GM12873 (cell line): ENCODE data around the gene ZC3H12C.

Source experiments
- TF ChIP-seq, protein P1 (sequence below): IDR thresholded peaks from 2 replicates; pipeline ENCODE4 v1.5.1; 2012; ENCODE audit warnings: low read depth, mild to moderate bottlenecking, moderate library complexity, low read length, control low read depth; ENCODE audit not compliant: insufficient read depth; ENCODE audit errors: missing control alignments

ZC3H12C gene

DNA sequence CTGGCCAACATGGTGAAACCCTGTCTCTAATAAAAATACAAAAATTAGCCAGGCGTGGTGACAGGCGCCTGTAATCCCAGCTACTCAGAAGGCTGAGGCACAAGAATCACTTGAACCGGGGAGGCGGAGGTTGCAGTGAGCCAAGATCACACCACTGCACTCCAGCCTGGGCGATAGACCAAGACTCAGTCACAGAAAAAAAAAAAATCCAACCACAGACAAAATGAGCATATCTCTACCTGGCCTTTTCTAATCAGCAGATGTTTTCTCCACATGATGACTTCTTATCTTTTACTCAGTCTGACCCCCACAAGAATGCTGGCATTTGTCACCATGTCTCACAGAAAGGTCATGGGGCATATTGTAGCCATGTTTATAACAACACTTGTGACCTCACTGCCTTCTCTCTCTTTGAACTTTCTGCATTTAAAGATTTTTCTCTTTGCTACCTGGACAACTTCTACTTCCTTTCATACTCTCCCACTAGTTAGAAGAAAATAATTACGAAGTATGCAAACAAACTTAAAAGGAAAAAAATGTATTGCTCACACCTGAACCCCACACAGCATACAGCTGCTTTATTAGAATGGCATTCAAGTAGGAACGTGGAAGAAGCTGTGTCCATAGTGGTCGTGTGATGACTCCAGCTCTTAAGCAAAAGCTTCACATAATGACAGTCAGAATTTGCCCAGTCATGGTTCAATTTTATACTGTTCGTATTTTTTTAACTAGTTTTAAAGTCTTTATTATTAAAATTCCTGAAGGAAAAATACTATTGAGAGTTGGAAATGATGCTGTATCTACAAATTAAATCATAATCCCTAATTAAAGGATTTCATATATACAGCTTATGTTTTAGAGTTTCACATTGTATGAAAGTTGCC is 65.4 kb downstream of the ZC3H12C start:
- TF ChIP-seq, protein P1, sequence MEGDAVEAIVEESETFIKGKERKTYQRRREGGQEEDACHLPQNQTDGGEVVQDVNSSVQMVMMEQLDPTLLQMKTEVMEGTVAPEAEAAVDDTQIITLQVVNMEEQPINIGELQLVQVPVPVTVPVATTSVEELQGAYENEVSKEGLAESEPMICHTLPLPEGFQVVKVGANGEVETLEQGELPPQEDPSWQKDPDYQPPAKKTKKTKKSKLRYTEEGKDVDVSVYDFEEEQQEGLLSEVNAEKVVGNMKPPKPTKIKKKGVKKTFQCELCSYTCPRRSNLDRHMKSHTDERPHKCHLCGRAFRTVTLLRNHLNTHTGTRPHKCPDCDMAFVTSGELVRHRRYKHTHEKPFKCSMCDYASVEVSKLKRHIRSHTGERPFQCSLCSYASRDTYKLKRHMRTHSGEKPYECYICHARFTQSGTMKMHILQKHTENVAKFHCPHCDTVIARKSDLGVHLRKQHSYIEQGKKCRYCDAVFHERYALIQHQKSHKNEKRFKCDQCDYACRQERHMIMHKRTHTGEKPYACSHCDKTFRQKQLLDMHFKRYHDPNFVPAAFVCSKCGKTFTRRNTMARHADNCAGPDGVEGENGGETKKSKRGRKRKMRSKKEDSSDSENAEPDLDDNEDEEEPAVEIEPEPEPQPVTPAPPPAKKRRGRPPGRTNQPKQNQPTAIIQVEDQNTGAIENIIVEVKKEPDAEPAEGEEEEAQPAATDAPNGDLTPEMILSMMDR = no peak

DNA sequence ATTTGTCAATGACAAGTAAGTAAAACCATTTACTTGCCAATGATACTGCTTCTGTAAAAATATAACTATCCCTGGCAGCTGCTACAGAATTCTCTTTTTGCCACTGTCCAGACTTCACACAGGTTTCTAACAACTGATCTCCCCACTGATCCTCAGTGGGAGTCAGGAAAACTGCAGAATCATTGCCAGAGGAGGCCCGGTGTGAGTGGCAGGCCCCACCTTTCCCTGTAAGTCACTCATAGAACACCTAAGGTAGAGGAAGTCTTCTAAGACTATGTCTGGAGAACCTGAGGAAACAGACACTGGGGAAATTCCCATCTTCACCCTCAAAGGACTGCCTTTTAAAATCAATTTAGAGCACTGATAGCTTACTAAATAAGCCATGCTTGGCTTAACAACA is 66.3 kb downstream of the ZC3H12C start:
- TF ChIP-seq, protein P1 = no peak

DNA sequence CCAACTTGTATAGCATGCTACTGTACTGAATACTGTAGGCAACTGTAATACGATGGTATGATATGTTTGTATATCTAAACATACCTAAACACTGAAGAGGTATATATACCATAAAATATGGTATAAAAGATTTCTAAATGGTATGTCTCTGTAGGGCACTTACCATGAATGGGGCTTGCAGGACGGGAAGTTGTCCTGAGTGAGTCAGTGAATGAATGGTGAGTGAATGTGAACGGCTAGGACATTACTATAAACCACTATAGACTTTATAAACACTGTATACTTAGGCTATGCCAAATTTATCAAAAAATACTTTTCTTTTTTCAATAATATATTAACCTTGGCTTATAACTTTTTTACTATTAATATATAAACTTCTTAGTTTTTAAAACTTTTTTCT is 66.8 kb downstream of the ZC3H12C start:
- TF ChIP-seq, protein P1 = no peak

DNA sequence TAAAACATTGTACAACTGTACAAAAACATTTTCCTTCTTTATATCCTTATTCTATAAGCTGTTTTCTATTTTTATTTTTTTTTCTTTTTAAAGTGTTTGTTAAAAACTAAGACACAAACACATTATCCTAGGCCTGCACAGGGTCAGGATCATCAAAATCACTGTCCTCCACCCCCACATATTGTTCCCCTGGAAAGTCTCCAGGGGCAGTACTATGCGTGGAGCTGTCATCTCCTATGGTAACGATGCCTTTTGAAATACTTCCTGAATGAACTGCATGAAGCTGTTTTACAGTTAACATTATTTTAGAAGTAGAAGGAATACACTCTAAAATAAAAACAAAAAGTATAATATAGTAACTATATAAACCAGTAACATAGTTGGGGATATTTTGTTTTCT is 67.2 kb downstream of the ZC3H12C start:
- TF ChIP-seq, protein P1 = no peak

DNA sequence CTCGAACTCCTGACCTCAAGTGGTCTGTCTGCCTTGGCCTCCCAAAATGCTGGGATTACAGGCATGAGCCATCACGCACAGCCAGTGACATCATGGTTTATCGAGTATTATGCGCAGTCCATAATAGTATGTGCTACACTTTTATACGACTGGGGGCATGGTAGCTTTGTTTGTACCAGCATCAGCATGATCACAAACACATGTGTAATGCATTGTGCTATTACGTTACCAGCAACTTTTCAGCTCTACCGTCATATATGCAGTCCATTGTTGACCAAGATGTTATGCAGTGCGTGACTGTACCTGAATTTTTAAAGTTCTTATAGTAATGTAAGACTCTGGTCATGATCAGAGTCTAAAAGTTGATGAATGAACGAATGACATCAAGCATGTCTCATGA is 67.9 kb downstream of the ZC3H12C start:
- TF ChIP-seq, protein P1 = no peak

DNA sequence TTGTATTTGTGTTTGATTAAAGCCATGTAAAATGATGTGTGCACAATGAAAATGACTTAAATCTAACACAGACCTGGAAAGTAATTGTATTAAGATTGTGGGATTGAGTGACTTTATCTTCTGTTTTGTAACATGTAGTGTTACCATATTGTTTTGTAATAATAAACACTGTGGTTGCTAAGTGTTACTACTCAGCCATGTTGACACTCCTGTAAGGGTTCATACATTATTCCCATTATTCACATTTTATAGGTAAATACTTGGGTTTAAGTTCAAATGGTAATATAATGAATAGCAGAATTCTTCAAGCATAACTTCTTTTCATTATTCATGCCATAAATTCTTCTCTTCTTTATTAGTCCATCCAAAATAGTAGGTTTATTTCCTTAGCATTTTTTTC is 69.0 kb downstream of the ZC3H12C start:
- TF ChIP-seq, protein P1 = no peak

DNA sequence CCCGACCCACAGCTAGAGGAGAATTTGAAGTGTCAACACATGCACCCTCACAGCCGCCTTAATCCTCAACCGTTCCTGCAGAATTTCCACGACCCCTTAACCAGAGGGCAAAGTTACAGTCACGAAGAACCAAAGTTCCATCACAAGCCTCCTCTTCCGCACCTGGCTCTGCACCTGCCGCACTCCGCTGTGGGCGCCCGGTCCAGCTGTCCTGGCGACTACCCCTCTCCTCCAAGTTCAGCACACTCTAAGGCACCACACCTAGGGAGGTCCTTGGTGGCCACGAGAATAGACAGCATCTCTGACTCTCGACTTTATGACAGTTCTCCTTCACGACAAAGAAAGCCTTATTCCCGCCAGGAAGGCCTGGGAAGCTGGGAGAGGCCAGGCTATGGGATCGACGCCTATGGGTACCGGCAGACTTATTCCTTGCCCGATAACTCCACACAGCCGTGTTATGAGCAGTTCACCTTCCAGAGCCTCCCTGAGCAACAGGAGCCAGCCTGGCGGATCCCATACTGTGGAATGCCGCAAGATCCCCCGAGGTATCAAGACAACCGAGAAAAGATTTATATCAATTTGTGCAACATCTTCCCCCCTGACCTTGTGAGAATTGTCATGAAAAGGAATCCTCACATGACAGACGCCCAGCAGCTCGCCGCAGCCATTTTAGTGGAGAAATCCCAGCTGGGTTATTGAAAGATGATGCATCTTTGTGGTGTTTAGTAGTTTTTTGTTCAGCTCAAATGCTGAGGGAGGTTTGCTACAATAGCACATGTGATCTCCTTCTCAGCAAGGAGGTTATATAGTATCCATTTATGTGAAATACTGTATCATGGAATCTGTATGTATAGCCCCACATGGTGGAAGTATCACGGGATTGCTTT is 72.1 kb downstream of the ZC3H12C start:
- TF ChIP-seq, protein P1 = no peak
